Body of pancreas (tissue), 4 donors: Measurements from ENCODE around the gene PCGF2.

Experiments
- CTCF ChIP-seq, 7 experiments: fragments of 450-650 bp in 4 of 7; fragments of 200-600 bp in 3 of 7; sonication (generic) in 3 of 7; IDR thresholded peaks; one replicate each; pipeline ENCODE4 v1.5.1; 2016 to 2019; ENCODE audit warnings: antibody characterized with exemption in 7 of 7
- POLR2A ChIP-seq, 3 donors: fragments of 450-650 bp; IDR thresholded peaks; one replicate each; pipeline ENCODE4 v1.6.1; 2016; ENCODE audit warnings: antibody characterized with exemption in 3 of 3, mild to moderate bottlenecking in 2 of 3

DNA sequence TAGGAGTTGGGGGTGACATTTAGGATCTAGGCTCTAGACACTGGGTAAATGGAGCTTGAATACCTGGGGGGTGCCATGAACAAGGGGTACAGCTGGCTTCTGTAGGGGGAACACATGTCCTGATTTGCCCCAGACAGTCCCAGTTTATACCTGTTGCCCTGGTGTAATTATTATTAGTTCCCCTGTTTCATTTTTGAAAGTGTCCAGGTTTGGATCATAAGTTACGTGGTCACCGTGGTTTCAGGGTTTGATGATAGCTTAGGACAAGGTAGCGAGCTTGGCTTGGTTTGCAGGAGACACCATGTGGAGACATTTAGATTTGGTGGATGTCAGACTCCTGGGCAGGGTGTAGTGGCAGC, 37.6 kb downstream of the PCGF2 start:
- no peak for TF ChIP-seq CTCF (IDR thresholded peaks at IDR 0.05)
- no peak for TF ChIP-seq POLR2A (IDR thresholded peaks at IDR 0.05)
